T-helper 1 cell treated with Interleukin-12 subunit alpha and Interleukin-12 subunit beta and Interleukin-4 antibody, amounts not matched to agents 30 μg/mL and 1 μg/mL, for 36 hours (primary cell): ENCODE measurements around the gene CLK3.
"Not testable (repeated sequence)": the region's sequence is repeated elsewhere in the genome, so short reads cannot be mapped to it uniquely, and the experiment has no call there.

Source experiments
- H3K27ac Mint-ChIP-seq: one replicate; pipeline ENCODE4 v1.8.0; 2021; ENCODE audit warnings: mild to moderate bottlenecking, mixed read lengths
- H3K27me3 Mint-ChIP-seq: one replicate; pipeline ENCODE4 v1.8.0; 2021; ENCODE audit warnings: low read depth, mixed read lengths
- H3K36me3 Mint-ChIP-seq: one replicate; pipeline ENCODE4 v1.8.0; 2021; ENCODE audit warnings: low read depth, mixed read lengths
- H3K4me1 Mint-ChIP-seq: one replicate; pipeline ENCODE4 v1.8.0; 2021; ENCODE audit warnings: low read depth, mixed read lengths
- H3K4me3 Mint-ChIP-seq: one replicate; pipeline ENCODE4 v1.8.0; 2021; ENCODE audit warnings: mild to moderate bottlenecking, moderate library complexity, mixed read lengths
- H3K9me3 Mint-ChIP-seq: one replicate; pipeline ENCODE4 v1.8.0; 2021; ENCODE audit warnings: mixed read lengths

The CLK3 gene

GRCh38 chr15:74621936-74622335 lies 6.3 kb downstream of the CLK3 start:
- H3K4me1 Mint-ChIP-seq = peaks cover 28% of the 10 kb centered on the region
- H3K4me3 Mint-ChIP-seq = no peak overlapping the region
- no peaks in the 10 kb centered on the region for H3K27me3 Mint-ChIP-seq
- H3K27ac Mint-ChIP-seq = no peak overlapping the region
- peaks cover 62% of the 10 kb centered on the region for H3K36me3 Mint-ChIP-seq
- H3K9me3 Mint-ChIP-seq = no peaks in the 10 kb centered on the region

- Mint-ChIP-seq H3K4me1 (peaks cover 23% of the 10 kb centered on the region), H3K27ac (no peak overlapping the region), H3K4me3 (no peak overlapping the region), H3K36me3 (peaks cover 65% of the 10 kb centered on the region), H3K27me3 (no peaks in the 10 kb centered on the region), H3K9me3 (no peaks in the 10 kb centered on the region)
Observed at GRCh38 chr15:74622758-74623157, 7.1 kb downstream of the CLK3 start.

GRCh38 chr15:74624020-74624602 lies 8.5 kb downstream of the CLK3 start:
- Mint-ChIP-seq H3K4me1 (peaks cover 15% of the 10 kb centered on the region), H3K27ac (no peak overlapping the region), H3K4me3 (no peak overlapping the region), H3K9me3 (no peaks in the 10 kb centered on the region), H3K36me3 (peaks cover 75% of the 10 kb centered on the region), H3K27me3 (no peaks in the 10 kb centered on the region)

- Mint-ChIP-seq H3K27me3 (no peaks in the 10 kb centered on the region), H3K36me3 (peaks cover 63% of the 10 kb centered on the region), H3K4me1 (peaks cover 13% of the 10 kb centered on the region), H3K4me3 (no peak overlapping the region), H3K27ac (no peak overlapping the region), H3K9me3 (no peaks in the 10 kb centered on the region)
Observed at GRCh38 chr15:74625693-74626092, 10.1 kb downstream of the CLK3 start.

- no peak overlapping the region for H3K4me3 Mint-ChIP-seq
- no peak overlapping the region for H3K27ac Mint-ChIP-seq
- H3K27me3 Mint-ChIP-seq = no peaks in the 10 kb centered on the region
- peaks cover 8% of the 10 kb centered on the region for H3K4me1 Mint-ChIP-seq
- peaks cover 62% of the 10 kb centered on the region for H3K36me3 Mint-ChIP-seq
- no peaks in the 10 kb centered on the region for H3K9me3 Mint-ChIP-seq
Observed at GRCh38 chr15:74626336-74626735, 10.7 kb downstream of the CLK3 start.

GRCh38 chr15:74626752-74627692 lies 11.4 kb downstream of the CLK3 start:
- Mint-ChIP-seq H3K4me1 (peaks cover 7% of the 10 kb centered on the region), H3K27ac (peak overlapping the region; percentile 41)

GRCh38 chr15:74627766-74628165 lies 12.1 kb downstream of the CLK3 start:
- H3K36me3 Mint-ChIP-seq = peaks cover 59% of the 10 kb centered on the region
- H3K9me3 Mint-ChIP-seq = no peaks in the 10 kb centered on the region
- no peak overlapping the region for H3K27ac Mint-ChIP-seq
- peaks cover 7% of the 10 kb centered on the region for H3K4me1 Mint-ChIP-seq
- no peaks in the 10 kb centered on the region for H3K27me3 Mint-ChIP-seq
- no peak overlapping the region for H3K4me3 Mint-ChIP-seq

More at GRCh38 chr15:74626752-74627692, 11.4 kb downstream of the CLK3 start:
- Mint-ChIP-seq H3K4me3 (no peak overlapping the region), H3K36me3 (peaks cover 59% of the 10 kb centered on the region), H3K27me3 (no peaks in the 10 kb centered on the region), H3K9me3 (no peaks in the 10 kb centered on the region)

- Mint-ChIP-seq H3K27ac (no peak overlapping the region), H3K27me3 (no peaks in the 10 kb centered on the region), H3K4me3 (no peak overlapping the region), H3K4me1 (peaks cover 7% of the 10 kb centered on the region), H3K9me3 (no peaks in the 10 kb centered on the region), H3K36me3 (peaks cover 55% of the 10 kb centered on the region)
Observed at GRCh38 chr15:74628199-74628598, 12.6 kb downstream of the CLK3 start.

- Mint-ChIP-seq H3K9me3 (no peaks in the 10 kb centered on the region), H3K4me1 (peaks cover 6% of the 10 kb centered on the region), H3K4me3 (no peak overlapping the region), H3K36me3 (peaks cover 51% of the 10 kb centered on the region), H3K27ac (no peak overlapping the region), H3K27me3 (no peaks in the 10 kb centered on the region)
Observed at GRCh38 chr15:74628949-74629348, 13.3 kb downstream of the CLK3 start.

GRCh38 chr15:74629696-74630095 lies 14.1 kb downstream of the CLK3 start:
- not testable (repeated sequence) for H3K27me3 Mint-ChIP-seq, H3K27ac Mint-ChIP-seq, H3K4me1 Mint-ChIP-seq, H3K9me3 Mint-ChIP-seq, H3K4me3 Mint-ChIP-seq
- peaks cover 48% of the 10 kb centered on the region for H3K36me3 Mint-ChIP-seq

GRCh38 chr15:74630284-74631086 lies 14.8 kb downstream of the CLK3 start:
- Mint-ChIP-seq H3K36me3 (peaks cover 48% of the 10 kb centered on the region), H3K4me1 (peaks cover 5% of the 10 kb centered on the region), H3K4me3 (no peak overlapping the region), H3K27me3 (no peaks in the 10 kb centered on the region), H3K27ac (no peak overlapping the region), H3K9me3 (no peaks in the 10 kb centered on the region)

GRCh38 chr15:74631087-74631385 lies 15.4 kb downstream of the CLK3 start:
- no peak overlapping the region for H3K27ac Mint-ChIP-seq
- H3K4me1 Mint-ChIP-seq = peaks cover 7% of the 10 kb centered on the region
- no peaks in the 10 kb centered on the region for H3K27me3 Mint-ChIP-seq

GRCh38 chr15:74631408-74631807 lies 15.8 kb downstream of the CLK3 start:
- Mint-ChIP-seq H3K4me1 (peaks cover 7% of the 10 kb centered on the region), H3K27me3 (no peaks in the 10 kb centered on the region), H3K9me3 (no peaks in the 10 kb centered on the region), H3K27ac (no peak overlapping the region), H3K36me3 (peaks cover 46% of the 10 kb centered on the region), H3K4me3 (no peak overlapping the region)

More at GRCh38 chr15:74631087-74631385, 15.4 kb downstream of the CLK3 start:
- Mint-ChIP-seq H3K36me3 (peaks cover 46% of the 10 kb centered on the region), H3K4me3 (no peak overlapping the region), H3K9me3 (no peaks in the 10 kb centered on the region)

GRCh38 chr15:74631935-74632560 lies 16.4 kb downstream of the CLK3 start:
- H3K27ac Mint-ChIP-seq = no peak overlapping the region
- peaks cover 44% of the 10 kb centered on the region for H3K36me3 Mint-ChIP-seq
- no peaks in the 10 kb centered on the region for H3K27me3 Mint-ChIP-seq
- H3K4me1 Mint-ChIP-seq = peaks cover 7% of the 10 kb centered on the region
- no peak overlapping the region for H3K4me3 Mint-ChIP-seq
- H3K9me3 Mint-ChIP-seq = no peaks in the 10 kb centered on the region
